Measurements from ENCODE around the gene TNN. TPM values are rescaled to one million over a fixed set of nuclear protein-coding genes. Genes with fewer than 3 reads are reported as not detected.

Gene TNN
- total and polyA plus RNA-seq, 7 donors: 0.03 to 0.36 (median 0.28) TPM; not detected in 2

DNA sequence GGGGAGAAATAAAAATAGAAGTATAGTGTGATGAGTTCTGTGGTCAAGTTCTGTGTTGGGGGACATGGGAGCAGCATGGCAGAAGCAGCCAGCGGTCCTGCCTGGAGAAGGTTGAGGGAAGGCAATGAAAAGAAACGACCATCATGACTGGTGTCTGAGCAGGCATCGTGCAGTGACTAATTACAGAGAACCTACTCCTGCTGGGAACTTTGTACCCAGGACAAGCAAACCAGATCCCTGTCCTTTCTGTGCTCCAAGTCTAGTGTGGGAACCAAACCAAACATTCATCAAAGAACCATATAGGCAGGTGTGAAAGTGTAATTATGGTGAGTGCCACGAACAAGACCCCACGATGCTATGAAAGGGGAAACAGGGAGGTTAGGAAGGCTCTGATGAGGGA, 99.1 kb downstream of the TNN start:
- intact Hi-C loops (cut with DNase I): no loop called here
- no peaks in the 10 kb centered on the region for H3K9me3 ChIP-seq
- H3K4me3 ChIP-seq: no peak overlapping the region
- no peaks in the 10 kb centered on the region for H3K27me3 ChIP-seq
- TF ChIP-seq, protein P1, sequence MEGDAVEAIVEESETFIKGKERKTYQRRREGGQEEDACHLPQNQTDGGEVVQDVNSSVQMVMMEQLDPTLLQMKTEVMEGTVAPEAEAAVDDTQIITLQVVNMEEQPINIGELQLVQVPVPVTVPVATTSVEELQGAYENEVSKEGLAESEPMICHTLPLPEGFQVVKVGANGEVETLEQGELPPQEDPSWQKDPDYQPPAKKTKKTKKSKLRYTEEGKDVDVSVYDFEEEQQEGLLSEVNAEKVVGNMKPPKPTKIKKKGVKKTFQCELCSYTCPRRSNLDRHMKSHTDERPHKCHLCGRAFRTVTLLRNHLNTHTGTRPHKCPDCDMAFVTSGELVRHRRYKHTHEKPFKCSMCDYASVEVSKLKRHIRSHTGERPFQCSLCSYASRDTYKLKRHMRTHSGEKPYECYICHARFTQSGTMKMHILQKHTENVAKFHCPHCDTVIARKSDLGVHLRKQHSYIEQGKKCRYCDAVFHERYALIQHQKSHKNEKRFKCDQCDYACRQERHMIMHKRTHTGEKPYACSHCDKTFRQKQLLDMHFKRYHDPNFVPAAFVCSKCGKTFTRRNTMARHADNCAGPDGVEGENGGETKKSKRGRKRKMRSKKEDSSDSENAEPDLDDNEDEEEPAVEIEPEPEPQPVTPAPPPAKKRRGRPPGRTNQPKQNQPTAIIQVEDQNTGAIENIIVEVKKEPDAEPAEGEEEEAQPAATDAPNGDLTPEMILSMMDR (IDR thresholded peaks at IDR 0.05): no peak
- TF ChIP-seq POLR2A (IDR thresholded peaks at IDR 0.05): no peak
- no peaks in the 10 kb centered on the region for H3K4me1 ChIP-seq
- DNase-seq: no peak
- peaks cover 0 to 8% (median 5%) of the 10 kb centered on the region in 4 donors for H3K36me3 ChIP-seq
- WGBS, 2 donors: 73 to 91% methylated on average over 5 of the region's 5 CpGs
- no peak overlapping the region for H3K27ac ChIP-seq

- peaks cover 0 to 8% (median 5%) of the 10 kb centered on the region in 4 donors for H3K36me3 ChIP-seq
- no peaks in the 10 kb centered on the region for H3K9me3 ChIP-seq
- intact Hi-C loops (cut with DNase I): no loop called here
- no peak for DNase-seq
- WGBS, 2 donors: 91 to 95% methylated on average over 2 of the region's 2 CpGs
- H3K27ac ChIP-seq: no peak overlapping the region
- no peak overlapping the region for H3K4me3 ChIP-seq
- TF ChIP-seq, protein P1 (IDR thresholded peaks at IDR 0.05): no peak
- TF ChIP-seq POLR2AphosphoS5 (IDR thresholded peaks at IDR 0.05) (no peak), POLR2A (IDR thresholded peaks at IDR 0.05) (no peak), EP300 (IDR thresholded peaks at IDR 0.05) (no peak)
- H3K27me3 ChIP-seq: no peaks in the 10 kb centered on the region
- H3K4me1 ChIP-seq: no peaks in the 10 kb centered on the region
Observed at GRCh38 chr1:175167861-175168260, 100.2 kb downstream of the TNN start.

- intact Hi-C loops (cut with DNase I): no loop called here
- H3K27me3 ChIP-seq: no peaks in the 10 kb centered on the region
- no peaks in the 10 kb centered on the region for H3K4me1 ChIP-seq
- WGBS, 2 donors: 96 to 97% methylated on average over 4 of the region's 4 CpGs
- no peak for TF ChIP-seq POLR2AphosphoS5 (IDR thresholded peaks at IDR 0.05)
- no peak for TF ChIP-seq POLR2A (IDR thresholded peaks at IDR 0.05)
- TF ChIP-seq EP300 (IDR thresholded peaks at IDR 0.05): no peak
- TF ChIP-seq, protein P1 (IDR thresholded peaks at IDR 0.05): no peak
- H3K4me3 ChIP-seq: no peak overlapping the region
- DNase-seq: no peak
- no peaks in the 10 kb centered on the region for H3K9me3 ChIP-seq
- H3K27ac ChIP-seq: no peak overlapping the region
- H3K36me3 ChIP-seq: peaks cover 0 to 8% (median 5%) of the 10 kb centered on the region in 4 donors
Observed at GRCh38 chr1:175168782-175169181, 101.1 kb downstream of the TNN start.

- no peaks in the 10 kb centered on the region for H3K9me3 ChIP-seq
- H3K36me3 ChIP-seq: peaks cover 0 to 8% (median 5%) of the 10 kb centered on the region in 4 donors
- TF ChIP-seq POLR2AphosphoS5 (IDR thresholded peaks at IDR 0.05) (no peak), POLR2A (IDR thresholded peaks at IDR 0.05) (no peak), EP300 (IDR thresholded peaks at IDR 0.05) (no peak)
- TF ChIP-seq, protein P1 (IDR thresholded peaks at IDR 0.05): no peak
- no peak for DNase-seq
- H3K4me1 ChIP-seq: no peaks in the 10 kb centered on the region
- H3K27me3 ChIP-seq: no peaks in the 10 kb centered on the region
- no peak overlapping the region for H3K4me3 ChIP-seq
- H3K27ac ChIP-seq: no peak overlapping the region
- WGBS, 2 donors: 31 to 61% methylated on average over 6 of the region's 6 CpGs
- intact Hi-C loops (cut with DNase I): no loop called here
Observed at GRCh38 chr1:175169286-175170018, 101.8 kb downstream of the TNN start.

Data from sigmoid colon (tissue), 7 donors.